K562 (cell line): ENCODE measurements around the gene ABHD16A. TPM values are rescaled to one million over a fixed set of nuclear protein-coding genes. Genes with fewer than 3 reads are reported as not detected.

Source experiments
- E2F8 ChIP-seq: fragments of 450-650 bp; IDR thresholded peaks from 2 replicates; pipeline ENCODE4 v1.7.1; 2018; ENCODE audit warnings: mild to moderate bottlenecking, low read depth; ENCODE audit not compliant: partially characterized antibody
- ELF4 ChIP-seq: fragments of 450-650 bp; formaldehyde crosslinking; IDR thresholded peaks from 2 replicates; pipeline ENCODE4 v1.4.0; 2022; ENCODE audit warnings: missing genetic modification characterization
- IFI16 ChIP-seq: fragments of 250-450 bp; sonication (Bioruptor Pico); IDR thresholded peaks from 2 replicates; pipeline ENCODE4 v2.1.2; 2022; ENCODE audit warnings: mild to moderate bottlenecking, inconsistent platforms
- KAT8 ChIP-seq: fragments of 450-650 bp; IDR thresholded peaks from 2 replicates; pipeline ENCODE4 v1.6.1; 2016; ENCODE audit warnings: low read depth, mild to moderate bottlenecking
- MNT ChIP-seq, 2 experiments: fragments of 450-650 bp; conservative IDR thresholded peaks; 2 replicates each; pipeline ENCODE4 v1.6.1; 2017; ENCODE audit warnings: mild to moderate bottlenecking in 2 of 2, moderate library complexity in 2 of 2
- MYC ChIP-seq, 2 experiments: fragments of 250-450 bp in 1 of 2; sonication (Bioruptor Pico) in 1 of 2; IDR thresholded peaks; 2 replicates each; pipeline versions ENCODE4 v1.5.1 to v1.6.1; 2012 to 2021; ENCODE audit warnings: low read depth in 2 of 2, borderline replicate concordance in 1 of 2, improper control_type of control experiment in 1 of 2, low read length in 1 of 2, mild to moderate bottlenecking in 1 of 2, moderate library complexity in 1 of 2
- PBX2 ChIP-seq, 2 experiments: IDR thresholded peaks in 1 of 2; conservative IDR thresholded peaks in 1 of 2; 2 replicates each; pipeline ENCODE4 v1.6.1; 2016; ENCODE audit warnings: low read depth in 2 of 2, mild to moderate bottlenecking in 1 of 2, missing compliant biosample characterization in 1 of 2, missing genetic modification characterization in 1 of 2, moderate library complexity in 1 of 2
- PHB2 ChIP-seq: fragments of 450-650 bp; IDR thresholded peaks from 2 replicates; pipeline ENCODE4 v1.6.1; 2017; ENCODE audit warnings: low read depth
- PRPF4 ChIP-seq: fragments of 200-400 bp; formaldehyde crosslinking; IDR thresholded peaks from one replicate; pipeline ENCODE4 v1.6.1; 2017; ENCODE audit warnings: low read length, low read depth, mild to moderate bottlenecking; ENCODE audit not compliant: insufficient read depth, poor library complexity, severe bottlenecking
- RCOR1 ChIP-seq, 2 experiments: IDR thresholded peaks; 2 replicates each; pipeline ENCODE4 v1.6.1; 2012; ENCODE audit warnings: low read depth in 2 of 2, low read length in 2 of 2, borderline replicate concordance in 1 of 2, improper control_type of control experiment in 1 of 2
- SLC30A9 ChIP-seq: fragments of 250-450 bp; sonication (Bioruptor Pico); IDR thresholded peaks from 2 replicates; pipeline ENCODE4 v1.8.0; 2022; ENCODE audit warnings: mild to moderate bottlenecking, moderate library complexity
- STAG1 ChIP-seq: sonication (generic); formaldehyde crosslinking; IDR thresholded peaks from 2 replicates; pipeline ENCODE4 v1.5.0; 2020; ENCODE audit warnings: missing genetic modification reagents, borderline replicate concordance
- ZBTB26 ChIP-seq: fragments of 450-650 bp; formaldehyde crosslinking; IDR thresholded peaks from 2 replicates; pipeline ENCODE4 v1.4.0; 2022; ENCODE audit warnings: missing genetic modification characterization
- ZBTB7A ChIP-seq: IDR thresholded peaks from 2 replicates; pipeline ENCODE4 v1.6.1; 2011; ENCODE audit warnings: low read depth, mild to moderate bottlenecking, low read length, moderate library complexity, borderline replicate concordance; ENCODE audit not compliant: control insufficient read depth
- ZNF140 ChIP-seq: fragments of 250-450 bp; sonication (Bioruptor Pico); IDR thresholded peaks from 2 replicates; pipeline ENCODE4 v1.8.0; 2021; ENCODE audit warnings: moderate library complexity, mild to moderate bottlenecking, inconsistent platforms
- ZNF165 ChIP-seq: fragments of 250-450 bp; sonication (Bioruptor Pico); IDR thresholded peaks from 2 replicates; pipeline ENCODE4 v1.4.0; 2020; ENCODE audit warnings: borderline replicate concordance
- ZNF436 ChIP-seq: fragments of 250-450, 450-650 bp; sonication (Bioruptor Pico); formaldehyde crosslinking; IDR thresholded peaks from 2 replicates; pipeline ENCODE4 v1.7.0; 2020; ENCODE audit warnings: mild to moderate bottlenecking
- polyA plus RNA-seq, 8 experiments: library from polyadenylated mRNA; depleted of rRNA in 4 of 8; stranded (reverse) in 5 of 8; unstranded in 3 of 8; fragments of >200 nt; fragmentation: Nextera tagmentation in 2 of 8; fragmentation: Illumina TruSeq in 1 of 8; extraction: Ambion mirVana in 2 of 8; extraction: Trizol in 1 of 8; gene quantifications; 2 replicates each; pipeline versions ENCODE4 v1.2.1 to v1.2.3, GENCODE V29; 2011 to 2014; ENCODE audit warnings: inconsistent platforms in 1 of 8, missing spikeins in 1 of 8
- total RNA-seq, 7 experiments: library from RNA; depleted of rRNA in 6 of 7; stranded (reverse); fragments of >200 nt in 6 of 7; fragmentation: Illumina TruSeq in 2 of 7; extraction: Trizol in 2 of 7; gene quantifications; 2 replicates each; pipeline versions ENCODE4 v1.2.1 to v1.2.3, GENCODE V29; 2011 to 2021; ENCODE audit warnings: low replicate concordance in 1 of 7

Gene ABHD16A
- total and polyA plus RNA-seq, 9 of the 15 experiments (the other 6 are each of a cell fraction or from before 2014, with no cell fraction given): 25.8 to 120 (median 81.6) TPM

- TF ChIP-seq ZBTB26 (0 out of 2 replicates have a peak, but pooled peaks have one; percentile 10), ZNF165 (CRISPR knock-in tag) (0 out of 2 replicates have a peak, but pooled peaks have one; percentile 85), ZNF140 (CRISPR knock-in tag) (no peak), ZNF436 (CRISPR knock-in tag) (no peak), RCOR1 (IDR thresholded peaks at IDR 0.05; ENCODE audit: borderline replicate concordance in 1 of 2, low read depth in 2 of 2, low read length in 2 of 2) (peak in 1 of 2 experiments; percentile 91; a peak in 1 of 4 replicates), E2F8 (peak; percentile 60), SLC30A9 (CRISPR knock-in tag) (no peak), ZBTB7A (peak; percentile 82; the same call in 1 of the 2 replicates), STAG1 (CRISPR knock-in tag) (no peak), KAT8 (no peak), PRPF4 (no peak), MYC (IDR thresholded peaks at IDR 0.05; ENCODE audit: low read depth, low read length) (peak; percentile 70), MYC (CRISPR knock-in tag; IDR thresholded peaks at IDR 0.05; ENCODE audit: borderline replicate concordance, low read depth) (no peak), MNT (conservative IDR thresholded peaks at IDR 0.05) (no peak), PBX2 (CRISPR knock-in tag; IDR thresholded peaks at IDR 0.05; ENCODE audit: low read depth) (no peak), PBX2 (tag; conservative IDR thresholded peaks at IDR 0.05; ENCODE audit: low read depth) (0 out of 2 replicates have a peak, but pooled peaks have one; percentile 7), IFI16 (no peak), ELF4 (CRISPR knock-in tag) (0 out of 2 replicates have a peak, but pooled peaks have one; percentile 10), PHB2 (no peak; the same call in 1 of the 2 replicates)
Measured at GRCh38 chr6:31663961-31664789, 38.9 kb downstream of the ABHD16A start (continued).
